22Rv1 (cell line): Measurements from ENCODE around the gene GRAP.
"Not testable (repeated sequence)": the region's sequence is repeated elsewhere in the genome, so short reads cannot be mapped to it uniquely, and the experiment has no call there.

Experiments
- H3K27ac ChIP-seq: fragments of 450-650 bp; 2 replicates; pipeline ENCODE4 v1.5.1; 2017
- CTCF ChIP-seq: fragments of 450-650 bp; IDR thresholded peaks from 2 replicates; pipeline ENCODE4 v1.5.1; 2017; ENCODE audit warnings: mild to moderate bottlenecking
- ZFX ChIP-seq: fragments of 450-650 bp; IDR thresholded peaks from 2 replicates; pipeline ENCODE4 v1.6.1; 2017; ENCODE audit warnings: antibody characterized with exemption, borderline replicate concordance

Gene GRAP

GRCh38 chr17:19041871-19042270 lies 4.9 kb downstream of the GRAP start:
- H3K27ac ChIP-seq: not testable (repeated sequence)

GRCh38 chr17:19040350-19040749 lies 6.4 kb downstream of the GRAP start:
- H3K27ac ChIP-seq: not testable (repeated sequence)

- H3K27ac ChIP-seq: not testable (repeated sequence)
Observed at GRCh38 chr17:19038730-19039129, 8.0 kb downstream of the GRAP start.

GRCh38 chr17:19038007-19038406 lies 8.8 kb downstream of the GRAP start:
- H3K27ac ChIP-seq: not testable (repeated sequence)

GRCh38 chr17:19037547-19037946 lies 9.2 kb downstream of the GRAP start:
- not testable (repeated sequence) for H3K27ac ChIP-seq

GRCh38 chr17:19036186-19036585 lies 10.6 kb downstream of the GRAP start:
- H3K27ac ChIP-seq: not testable (repeated sequence)

GRCh38 chr17:19032377-19032988 lies 14.3 kb downstream of the GRAP start:
- not testable (repeated sequence) for H3K27ac ChIP-seq

- not testable (repeated sequence) for H3K27ac ChIP-seq
Observed at GRCh38 chr17:19031729-19032128, 15.0 kb downstream of the GRAP start.

GRCh38 chr17:19030771-19031449 lies 15.8 kb downstream of the GRAP start:
- not testable (repeated sequence) for H3K27ac ChIP-seq

GRCh38 chr17:19029740-19030139 lies 17.0 kb downstream of the GRAP start:
- not testable (repeated sequence) for H3K27ac ChIP-seq

- not testable (repeated sequence) for H3K27ac ChIP-seq
Observed at GRCh38 chr17:19028671-19029070, 18.1 kb downstream of the GRAP start.

GRCh38 chr17:19024101-19025078 lies 22.4 kb downstream of the GRAP start:
- no peak overlapping the region for H3K27ac ChIP-seq

GRCh38 chr17:19023209-19023999 lies 23.4 kb downstream of the GRAP start:
- TF ChIP-seq ZFX (no peak), CTCF (no peak)
- H3K27ac ChIP-seq: no peak overlapping the region

More at GRCh38 chr17:19024101-19025078, 22.4 kb downstream of the GRAP start:
- TF ChIP-seq CTCF (no peak), ZFX (no peak)
